ENCODE measurements around the gene BANF1.
"Not testable (repeated sequence)": the region's sequence is repeated elsewhere in the genome, so short reads cannot be mapped to it uniquely, and the experiment has no call there.

BANF1 gene

GRCh38 chr11:66011785-66012303, 9.5 kb downstream of the BANF1 start, which contains the start of gene CST6:
TSS of gene CST6 (plus strand) at chr11:66012008. CDS start at chr11:66012045, 37 bp downstream.
- no peak for DNase-seq

- no peak for DNase-seq
These were observed 10.2 kb downstream of the BANF1 start for GRCh38 chr11:66012371-66012945.

GRCh38 chr11:66012946-66013761, 10.9 kb downstream of the BANF1 start:
- DNase-seq: no peak

- no peak for DNase-seq
These were observed 11.4 kb downstream of the BANF1 start for GRCh38 chr11:66013762-66014100.

- no peak for DNase-seq
These were observed 12.6 kb downstream of the BANF1 start for GRCh38 chr11:66014804-66015453.

GRCh38 chr11:66015454-66015881, 13.2 kb downstream of the BANF1 start:
- no peak for DNase-seq

- no peak for DNase-seq
These were observed 13.9 kb downstream of the BANF1 start for GRCh38 chr11:66015936-66016792.

- DNase-seq: no peak
These were observed 14.5 kb downstream of the BANF1 start for GRCh38 chr11:66016793-66017177.

GRCh38 chr11:66017321-66017720, 15.0 kb downstream of the BANF1 start:
- no peak for DNase-seq

- no peak for DNase-seq
These were observed 17.9 kb downstream of the BANF1 start for GRCh38 chr11:66020212-66020611.

GRCh38 chr11:66020618-66021357, 18.5 kb downstream of the BANF1 start:
- DNase-seq: no peak

GRCh38 chr11:66022401-66023185, 20.3 kb downstream of the BANF1 start:
- DNase-seq: no peak

- not testable (repeated sequence) for DNase-seq
These were observed 20.8 kb downstream of the BANF1 start for GRCh38 chr11:66023186-66023440.

- DNase-seq: no peak
These were observed 23.8 kb downstream of the BANF1 start, which contains the start of gene CATSPER1 for GRCh38 chr11:66026017-66026529. TSS of gene CATSPER1 (minus strand) at chr11:66026479. CDS start at chr11:66026379, 100 bp downstream.

- no peak for DNase-seq
These were observed 30.8 kb downstream of the BANF1 start for GRCh38 chr11:66032957-66033735.

- DNase-seq: no peak
These were observed 33.5 kb downstream of the BANF1 start for GRCh38 chr11:66035653-66036333.

GRCh38 chr11:66036334-66036710, 34.0 kb downstream of the BANF1 start:
- no peak for DNase-seq

GRCh38 chr11:66037327-66037726, 35.0 kb downstream of the BANF1 start:
- DNase-seq: no peak

- no peak for DNase-seq
These were observed 37.5 kb downstream of the BANF1 start for GRCh38 chr11:66039765-66040164.

Measured in NCI-H526 treated with DMSO at 0.1 percent for 48 hours (cell line).